AG08396 (cell line): ENCODE data around the gene CCDC141.

Experiments
- DNase-seq: peaks from one replicate; pipeline ENCODE4 v3.0.0; 2012; ENCODE audit warnings: low spot score, mixed read lengths

The CCDC141 gene

GRCh38 chr2:178870703-178871102, 179.2 kb downstream of the CCDC141 start:
- no peak for DNase-seq

GRCh38 chr2:178865999-178866398, 183.9 kb downstream of the CCDC141 start:
- DNase-seq: no peak

GRCh38 chr2:178865146-178865936, 184.6 kb downstream of the CCDC141 start:
- peak; percentile 34 for DNase-seq

GRCh38 chr2:178863856-178864620, 185.9 kb downstream of the CCDC141 start:
- peak; percentile 25 for DNase-seq

- DNase-seq: no peak
Observed at GRCh38 chr2:178863130-178863855, 186.6 kb downstream of the CCDC141 start.

- DNase-seq: no peak
Observed at GRCh38 chr2:178860551-178860950, 189.4 kb downstream of the CCDC141 start.

GRCh38 chr2:178859730-178860129, 190.2 kb downstream of the CCDC141 start:
- DNase-seq: no peak

- no peak for DNase-seq
Observed at GRCh38 chr2:178858896-178859625, 190.9 kb downstream of the CCDC141 start.

- DNase-seq: no peak
Observed at GRCh38 chr2:178855151-178855550, 194.8 kb downstream of the CCDC141 start.

- DNase-seq: no peak
Observed at GRCh38 chr2:178848335-178848734, 201.6 kb downstream of the CCDC141 start.

GRCh38 chr2:178846458-178846802, 203.5 kb downstream of the CCDC141 start:
- DNase-seq: no peak

- DNase-seq: peak; percentile 39
Observed at GRCh38 chr2:178845566-178846457, 204.1 kb downstream of the CCDC141 start.

- no peak for DNase-seq
Observed at GRCh38 chr2:178844701-178845100, 205.2 kb downstream of the CCDC141 start.

- DNase-seq: no peak
Observed at GRCh38 chr2:178844269-178844668, 205.7 kb downstream of the CCDC141 start.

- no peak for DNase-seq
Observed at GRCh38 chr2:178843697-178844096, 206.2 kb downstream of the CCDC141 start.

GRCh38 chr2:178836807-178837206, 213.1 kb downstream of the CCDC141 start:
- no peak for DNase-seq

GRCh38 chr2:178834086-178834485, 215.9 kb downstream of the CCDC141 start:
- no peak for DNase-seq

- DNase-seq: no peak
Observed at GRCh38 chr2:178833382-178833781, 216.6 kb downstream of the CCDC141 start.

GRCh38 chr2:178830451-178830850, 219.5 kb downstream of the CCDC141 start:
- no peak for DNase-seq

- DNase-seq: no peak
Observed at GRCh38 chr2:178829981-178830380, 220.0 kb downstream of the CCDC141 start.
